NB4 (cell line): ENCODE data around the gene SETSIP.
A peak's percentile ranks its signal among the peaks of the same experiment; 100 is the strongest.
"Not testable (repeated sequence)": the region's sequence is repeated elsewhere in the genome, so short reads cannot be mapped to it uniquely, and the experiment has no call there.

Experiments used
- DNase-seq: peaks from one replicate; pipeline ENCODE4 v3.0.0; 2010; ENCODE audit warnings: low read depth
- H3K4me3 ChIP-seq: one replicate; pipeline ENCODE4 v1.5.1; 2011; ENCODE audit warnings: mild to moderate bottlenecking, low read depth, low read length, moderate library complexity
- MYC ChIP-seq: IDR thresholded peaks from 2 replicates; pipeline ENCODE4 v1.6.1; 2011; ENCODE audit warnings: low read depth, low read length
- POLR2A ChIP-seq: IDR thresholded peaks from 2 replicates; pipeline ENCODE4 v1.6.1; 2011; ENCODE audit warnings: mild to moderate bottlenecking; ENCODE audit not compliant: insufficient read length; ENCODE audit errors: extremely low read depth
- TF ChIP-seq, protein P1 (sequence below): IDR thresholded peaks from one replicate; pipeline ENCODE4 v1.5.1; 2012; ENCODE audit warnings: low read depth, low read length
- TF ChIP-seq, protein P2 (sequence below): IDR thresholded peaks from 2 replicates; pipeline ENCODE4 v1.6.1; 2011; ENCODE audit warnings: low read depth, low read length

SETSIP gene

DNA sequence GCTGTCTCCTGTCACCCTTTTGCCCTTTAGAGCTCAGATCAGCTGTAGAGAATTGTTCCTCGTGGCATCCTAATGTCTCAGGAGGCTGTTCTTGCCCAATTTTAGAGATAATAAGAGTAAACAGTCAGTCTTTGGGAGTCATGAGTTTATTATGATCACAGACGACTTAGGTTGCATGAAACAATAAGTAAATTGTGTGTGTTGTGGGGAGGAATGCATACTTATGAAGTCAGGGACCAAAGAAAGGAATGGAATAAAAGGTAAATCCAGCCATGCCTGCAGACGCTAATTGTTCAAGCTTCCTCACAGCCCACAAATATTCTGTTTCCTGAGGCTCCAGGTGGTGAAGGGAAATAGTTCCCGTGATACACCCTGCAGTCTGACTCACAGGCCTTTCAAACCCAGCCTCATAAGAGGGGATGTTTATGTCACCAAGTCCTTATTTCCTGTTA, 44.5 kb downstream of the SETSIP start:
- peak; percentile 65 for DNase-seq
- TF ChIP-seq, protein P1, sequence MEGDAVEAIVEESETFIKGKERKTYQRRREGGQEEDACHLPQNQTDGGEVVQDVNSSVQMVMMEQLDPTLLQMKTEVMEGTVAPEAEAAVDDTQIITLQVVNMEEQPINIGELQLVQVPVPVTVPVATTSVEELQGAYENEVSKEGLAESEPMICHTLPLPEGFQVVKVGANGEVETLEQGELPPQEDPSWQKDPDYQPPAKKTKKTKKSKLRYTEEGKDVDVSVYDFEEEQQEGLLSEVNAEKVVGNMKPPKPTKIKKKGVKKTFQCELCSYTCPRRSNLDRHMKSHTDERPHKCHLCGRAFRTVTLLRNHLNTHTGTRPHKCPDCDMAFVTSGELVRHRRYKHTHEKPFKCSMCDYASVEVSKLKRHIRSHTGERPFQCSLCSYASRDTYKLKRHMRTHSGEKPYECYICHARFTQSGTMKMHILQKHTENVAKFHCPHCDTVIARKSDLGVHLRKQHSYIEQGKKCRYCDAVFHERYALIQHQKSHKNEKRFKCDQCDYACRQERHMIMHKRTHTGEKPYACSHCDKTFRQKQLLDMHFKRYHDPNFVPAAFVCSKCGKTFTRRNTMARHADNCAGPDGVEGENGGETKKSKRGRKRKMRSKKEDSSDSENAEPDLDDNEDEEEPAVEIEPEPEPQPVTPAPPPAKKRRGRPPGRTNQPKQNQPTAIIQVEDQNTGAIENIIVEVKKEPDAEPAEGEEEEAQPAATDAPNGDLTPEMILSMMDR: no peak
- TF ChIP-seq MYC (no peak), POLR2A (no peak)
- TF ChIP-seq, protein P2, sequence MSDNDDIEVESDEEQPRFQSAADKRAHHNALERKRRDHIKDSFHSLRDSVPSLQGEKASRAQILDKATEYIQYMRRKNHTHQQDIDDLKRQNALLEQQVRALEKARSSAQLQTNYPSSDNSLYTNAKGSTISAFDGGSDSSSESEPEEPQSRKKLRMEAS: no peak
- peak overlapping the region; percentile 51 for H3K4me3 ChIP-seq

DNA sequence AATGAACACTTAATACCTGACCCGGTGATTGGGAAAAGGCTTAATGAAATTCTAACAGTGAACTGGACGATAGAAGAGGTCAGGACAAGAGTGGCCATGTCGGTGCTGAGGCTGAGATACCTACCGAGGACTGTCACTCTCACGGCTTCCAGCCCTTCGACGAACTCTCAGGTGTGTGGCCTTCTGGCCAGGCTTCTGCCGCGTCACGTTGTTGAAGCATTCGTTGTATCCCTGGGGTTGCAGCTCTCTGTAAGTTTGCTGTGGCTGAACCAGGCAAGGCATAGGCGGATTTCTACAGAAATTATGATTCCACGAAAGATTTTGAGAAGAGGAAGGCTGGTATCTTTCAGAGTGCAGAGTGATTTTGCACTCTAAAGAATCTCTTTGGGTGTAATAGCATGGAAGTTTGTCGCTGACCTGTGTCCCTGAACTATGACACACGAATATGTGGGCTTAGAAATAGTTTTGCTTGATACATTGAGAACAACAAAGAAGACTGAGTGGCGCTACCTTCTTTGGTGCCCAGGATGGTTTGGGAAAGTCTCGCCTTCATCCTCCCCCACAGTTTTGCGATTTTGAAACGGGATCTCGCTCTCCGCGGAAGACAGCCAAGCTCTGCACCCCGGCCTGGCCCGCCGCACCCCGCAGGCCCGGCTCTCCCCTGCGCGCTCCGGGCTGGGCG, 45.8 kb downstream of the SETSIP start:
- TF ChIP-seq, protein P1: no peak
- TF ChIP-seq, protein P2: no peak
- TF ChIP-seq MYC (no peak), POLR2A (no peak)
- H3K4me3 ChIP-seq: peak overlapping the region; percentile 38
- no peak for DNase-seq

DNA sequence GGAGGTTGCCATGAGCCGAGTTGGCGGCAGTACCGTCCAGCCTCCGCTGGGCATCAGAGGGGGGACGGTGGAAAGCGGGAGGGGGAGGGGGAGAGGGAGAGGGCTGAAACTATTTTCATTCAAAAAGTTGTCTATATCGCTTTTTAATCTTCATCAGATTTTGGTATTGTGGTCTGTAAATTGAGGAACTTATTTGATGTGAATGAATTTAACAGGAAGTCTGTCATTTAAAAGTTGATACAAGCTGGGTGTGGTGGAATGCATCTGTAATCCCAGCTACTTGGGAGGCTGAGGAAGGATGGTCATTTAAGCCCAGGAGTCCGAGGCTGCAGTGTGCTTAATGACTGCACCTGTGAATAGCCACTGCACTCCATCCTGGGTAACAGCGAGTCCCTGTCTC, 48.4 kb downstream of the SETSIP start:
- TF ChIP-seq MYC: no peak
- TF ChIP-seq, protein P2: no peak
- TF ChIP-seq, protein P1: no peak
- no peak for TF ChIP-seq POLR2A
- DNase-seq: peak; percentile 7
- no peak overlapping the region for H3K4me3 ChIP-seq

DNA sequence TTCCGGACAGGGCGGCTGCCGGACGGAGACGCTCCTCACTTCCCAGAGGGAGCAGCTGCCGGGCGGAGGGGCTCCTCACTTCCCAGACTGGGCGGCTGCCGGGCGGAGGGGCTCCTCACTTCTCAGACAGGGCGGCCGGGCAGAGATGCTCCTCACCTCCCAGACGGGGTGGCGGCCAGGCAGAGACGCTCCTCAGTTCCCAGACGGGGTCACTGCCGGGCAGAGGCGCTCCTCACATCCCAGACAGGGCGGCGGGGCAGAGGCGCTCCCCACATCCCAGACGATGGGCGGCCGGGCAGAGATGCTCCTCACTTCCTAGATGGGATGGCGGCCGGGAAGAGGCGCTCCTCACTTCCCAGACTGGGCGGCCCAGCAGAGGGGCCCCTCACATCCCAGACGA, 49.2 kb downstream of the SETSIP start:
- not testable (repeated sequence) for DNase-seq, H3K4me3 ChIP-seq
